Mesothelial cell of epicardium (in vitro differentiated cells): Measurements from ENCODE around the gene HABP2. TPM values are rescaled to one million over a fixed set of nuclear protein-coding genes. Genes with fewer than 3 reads are reported as not detected.

Experiments
- DNase-seq, 2 experiments: peaks; one replicate each; pipeline ENCODE4 v3.0.0; 2021; ENCODE audit warnings: low spot score in 2 of 2; ENCODE audit not compliant: unreplicated experiment in 2 of 2
- H3K27ac Mint-ChIP-seq: 2 replicates; pipeline ENCODE4 v1.8.0; 2021; ENCODE audit warnings: mixed read lengths
- H3K27me3 Mint-ChIP-seq: 2 replicates; pipeline ENCODE4 v1.8.0; 2021; ENCODE audit warnings: low read depth, mixed read lengths
- H3K36me3 Mint-ChIP-seq: 2 replicates; pipeline ENCODE4 v1.8.0; 2021; ENCODE audit warnings: mixed read lengths
- H3K4me1 Mint-ChIP-seq: 2 replicates; pipeline ENCODE4 v1.8.0; 2021; ENCODE audit warnings: mixed read lengths
- H3K4me3 Mint-ChIP-seq: 2 replicates; pipeline ENCODE4 v1.8.0; 2021; ENCODE audit warnings: mild to moderate bottlenecking, moderate library complexity, mixed read lengths
- H3K9me3 Mint-ChIP-seq: 2 replicates; pipeline ENCODE4 v1.8.0; 2021; ENCODE audit warnings: mixed read lengths
- CTCF ChIP-seq: fragments of 200-600 bp; sonication (generic); IDR thresholded peaks from one replicate; pipeline ENCODE4 v1.5.0; 2021; ENCODE audit warnings: antibody characterized with exemption; ENCODE audit not compliant: unreplicated experiment
- total RNA-seq: library from RNA; stranded (reverse); gene quantifications from 3 replicates; pipeline ENCODE4 v1.2.1, GENCODE V29; 2021

HABP2 gene
- total RNA-seq, 1 donor from 2014 or later, result not detected

GRCh38 chr10:113518816-113519591 lies 33.8 kb upstream of the HABP2 start:
- no peak overlapping the region for H3K27ac Mint-ChIP-seq
- H3K36me3 Mint-ChIP-seq, result no peaks in the 10 kb centered on the region
- no peak for TF ChIP-seq CTCF
- H3K4me3 Mint-ChIP-seq, result no peak overlapping the region
- no peaks in the 10 kb centered on the region for H3K9me3 Mint-ChIP-seq
- peaks cover 14% of the 10 kb centered on the region for H3K27me3 Mint-ChIP-seq
- peaks cover 19% of the 10 kb centered on the region for H3K4me1 Mint-ChIP-seq
- DNase-seq, result no peak

GRCh38 chr10:113519681-113520115 lies 33.2 kb upstream of the HABP2 start:
- no peaks in the 10 kb centered on the region for H3K36me3 Mint-ChIP-seq
- no peak overlapping the region for H3K4me3 Mint-ChIP-seq
- no peak for TF ChIP-seq CTCF
- no peaks in the 10 kb centered on the region for H3K9me3 Mint-ChIP-seq
- H3K27ac Mint-ChIP-seq, result no peak overlapping the region
- peaks cover 19% of the 10 kb centered on the region for H3K4me1 Mint-ChIP-seq
- no peak for DNase-seq
- H3K27me3 Mint-ChIP-seq, result peaks cover 14% of the 10 kb centered on the region

GRCh38 chr10:113520261-113520660 lies 32.6 kb upstream of the HABP2 start:
- H3K4me3 Mint-ChIP-seq, result no peak overlapping the region
- DNase-seq, result no peak
- no peaks in the 10 kb centered on the region for H3K36me3 Mint-ChIP-seq
- no peak overlapping the region for H3K27ac Mint-ChIP-seq
- TF ChIP-seq CTCF, result no peak
- H3K9me3 Mint-ChIP-seq, result no peaks in the 10 kb centered on the region
- H3K27me3 Mint-ChIP-seq, result peaks cover 8% of the 10 kb centered on the region
- H3K4me1 Mint-ChIP-seq, result peaks cover 19% of the 10 kb centered on the region

- Mint-ChIP-seq H3K27me3 (peaks cover 10% of the 10 kb centered on the region), H3K9me3 (no peaks in the 10 kb centered on the region), H3K4me1 (peaks cover 19% of the 10 kb centered on the region), H3K27ac (no peak overlapping the region), H3K4me3 (no peak overlapping the region), H3K36me3 (no peaks in the 10 kb centered on the region)
- TF ChIP-seq CTCF, result peak; percentile 90
- DNase-seq, result peak in 1 of 2 experiments; percentile 73
These were observed 32.0 kb upstream of the HABP2 start for GRCh38 chr10:113520690-113521474.

- no peak for DNase-seq
- Mint-ChIP-seq H3K27me3 (peaks cover 12% of the 10 kb centered on the region), H3K4me3 (no peak overlapping the region), H3K27ac (no peak overlapping the region), H3K36me3 (no peaks in the 10 kb centered on the region), H3K4me1 (peaks cover 19% of the 10 kb centered on the region), H3K9me3 (no peaks in the 10 kb centered on the region)
- TF ChIP-seq CTCF, result peak; percentile 35
These were observed 31.4 kb upstream of the HABP2 start for GRCh38 chr10:113521475-113521795.
